GM18520 (cell line): ENCODE data around the gene NKX1-2.
A peak's percentile ranks its signal among the peaks of the same experiment; 100 is the strongest.

Experiments used
- ATAC-seq: cut with Tn5 transposase; IDR thresholded peaks from one replicate; pipeline ENCODE4 v1.9.1; 2021; ENCODE audit not compliant: unreplicated experiment

NKX1-2 gene

GRCh38 chr10:124418726-124419501 lies 30.9 kb downstream of the NKX1-2 start, which contains the start of gene OAT:
OAT (minus strand) TSS chr10:124418923; CDS start chr10:124412171, 6,752 bp downstream.
- ATAC-seq, result peak; percentile 88

- peak; percentile 12 for ATAC-seq
These were observed 31.7 kb downstream of the NKX1-2 start for GRCh38 chr10:124417895-124418725.

- ATAC-seq, result no peak
These were observed 33.1 kb downstream of the NKX1-2 start for GRCh38 chr10:124416733-124417132.

GRCh38 chr10:124415210-124415609 lies 34.6 kb downstream of the NKX1-2 start:
- ATAC-seq, result no peak

- ATAC-seq, result no peak
These were observed 35.8 kb downstream of the NKX1-2 start for GRCh38 chr10:124414076-124414475.

GRCh38 chr10:124409696-124410095 lies 40.1 kb downstream of the NKX1-2 start:
- ATAC-seq, result no peak

- no peak for ATAC-seq
These were observed 41.5 kb downstream of the NKX1-2 start for GRCh38 chr10:124408357-124408756.

- no peak for ATAC-seq
These were observed 42.4 kb downstream of the NKX1-2 start for GRCh38 chr10:124407456-124407855.

- peak; percentile 58 for ATAC-seq
These were observed 46.3 kb downstream of the NKX1-2 start for GRCh38 chr10:124403548-124403947.

- ATAC-seq, result no peak
These were observed 47.6 kb downstream of the NKX1-2 start for GRCh38 chr10:124402273-124402672.

GRCh38 chr10:124401633-124402032 lies 48.2 kb downstream of the NKX1-2 start:
- no peak for ATAC-seq
